Liver (tissue), 9 donors: ENCODE data around the gene F13B. TPM values are rescaled to one million over a fixed set of nuclear protein-coding genes. Genes with fewer than 3 reads are reported as not detected.

ENCODE experiments used
- DNase-seq: peaks from one replicate; pipeline ENCODE4 v3.0.0-alpha.2; 2017; ENCODE audit warnings: low spot score
- H3K27ac ChIP-seq, 2 donors: one replicate each; pipeline ENCODE4 v1.7.0; 2013; ENCODE audit warnings: inconsistent platforms in 2 of 2, low read length in 2 of 2, control low read depth in 1 of 2, low read depth in 1 of 2, mild to moderate bottlenecking in 1 of 2
- H3K27me3 ChIP-seq, 4 donors: one replicate each; pipeline versions ENCODE4 v1.6.1 to v1.7.0; 2013; ENCODE audit warnings: low read length in 3 of 4, inconsistent platforms in 1 of 4, mild to moderate bottlenecking in 1 of 4, moderate library complexity in 1 of 4; ENCODE audit not compliant: control insufficient read depth in 4 of 4, insufficient read depth in 4 of 4
- H3K36me3 ChIP-seq, 4 donors: one replicate each; pipeline versions ENCODE4 v1.6.1 to v1.7.0; 2013; ENCODE audit warnings: low read length in 3 of 4, mild to moderate bottlenecking in 3 of 4, low read depth in 1 of 4, moderate library complexity in 1 of 4; ENCODE audit not compliant: control insufficient read depth in 4 of 4, insufficient read depth in 3 of 4
- H3K4me1 ChIP-seq, 4 donors: one replicate each; pipeline versions ENCODE4 v1.6.1 to v1.7.0; 2013; ENCODE audit warnings: low read length in 3 of 4, mild to moderate bottlenecking in 3 of 4, moderate library complexity in 1 of 4; ENCODE audit not compliant: control insufficient read depth in 4 of 4, insufficient read depth in 4 of 4
- H3K4me3 ChIP-seq, 3 donors: one replicate each; pipeline versions ENCODE4 v1.6.1 to v1.7.0; 2013; ENCODE audit warnings: low read length in 3 of 3, control low read depth in 1 of 3, low read depth in 1 of 3, mild to moderate bottlenecking in 1 of 3
- H3K9ac ChIP-seq, 2 donors: one replicate each; pipeline ENCODE4 v1.7.0; 2013; ENCODE audit warnings: low read length in 2 of 2, mild to moderate bottlenecking in 2 of 2, moderate library complexity in 2 of 2, control low read depth in 1 of 2, low read depth in 1 of 2
- H3K9me3 ChIP-seq, 4 donors: one replicate each; pipeline versions ENCODE4 v1.6.1 to v1.7.0; 2013; ENCODE audit warnings: low read length in 3 of 4; ENCODE audit not compliant: control insufficient read depth in 4 of 4
- ATF3 ChIP-seq: IDR thresholded peaks from 2 replicates; pipeline ENCODE4 v1.6.1; 2016; ENCODE audit warnings: antibody characterized with exemption
- CTCF ChIP-seq: fragments of 150-350 bp; IDR thresholded peaks from 2 replicates; pipeline ENCODE4 v1.5.1; 2017; ENCODE audit warnings: improper control_type of control experiment, low read depth, low read length; ENCODE audit not compliant: missing input control
- EGR1 ChIP-seq, 2 donors: IDR thresholded peaks; 2 replicates each; pipeline ENCODE4 v1.6.1; 2016 to 2018; ENCODE audit warnings: antibody characterized with exemption in 2 of 2, low read depth in 2 of 2
- FOXA1 ChIP-seq: IDR thresholded peaks from 2 replicates; pipeline ENCODE4 v1.6.1; 2016; ENCODE audit warnings: antibody characterized with exemption
- FOXA2 ChIP-seq: IDR thresholded peaks from 2 replicates; pipeline ENCODE4 v1.6.1; 2016; ENCODE audit warnings: antibody characterized with exemption
- GABPA ChIP-seq, 2 donors: IDR thresholded peaks in 1 of 2; conservative IDR thresholded peaks in 1 of 2; 2 replicates each; pipeline ENCODE4 v1.6.1; 2016; ENCODE audit warnings: antibody characterized with exemption in 2 of 2, mild to moderate bottlenecking in 1 of 2, moderate library complexity in 1 of 2
- HNF4A ChIP-seq, 2 donors: conservative IDR thresholded peaks; 2 replicates each; pipeline ENCODE4 v1.6.1; 2016; ENCODE audit warnings: antibody characterized with exemption in 2 of 2, mild to moderate bottlenecking in 2 of 2
- HNF4G ChIP-seq: IDR thresholded peaks from 2 replicates; pipeline ENCODE4 v1.6.1; 2016; ENCODE audit warnings: antibody characterized with exemption
- JUND ChIP-seq, 2 donors: IDR thresholded peaks; 2 replicates each; pipeline ENCODE4 v1.6.1; 2016; ENCODE audit warnings: antibody characterized with exemption in 2 of 2
- MAX ChIP-seq: IDR thresholded peaks from 2 replicates; pipeline ENCODE4 v1.6.1; 2016; ENCODE audit warnings: antibody characterized with exemption
- NR2F2 ChIP-seq: IDR thresholded peaks from 2 replicates; pipeline ENCODE4 v1.6.1; 2016; ENCODE audit warnings: antibody characterized with exemption
- RAD21 ChIP-seq, 2 donors: IDR thresholded peaks; 2 replicates each; pipeline ENCODE4 v1.6.1; 2016; ENCODE audit warnings: antibody characterized with exemption in 2 of 2, mild to moderate bottlenecking in 2 of 2
- REST ChIP-seq: IDR thresholded peaks from 2 replicates; pipeline ENCODE4 v1.6.1; 2016; ENCODE audit warnings: antibody characterized with exemption, mild to moderate bottlenecking
- RXRA ChIP-seq, 2 donors: IDR thresholded peaks; 2 replicates each; pipeline ENCODE4 v1.6.1; 2017 to 2018; ENCODE audit warnings: antibody characterized with exemption in 2 of 2, mild to moderate bottlenecking in 1 of 2
- SP1 ChIP-seq: IDR thresholded peaks from 2 replicates; pipeline ENCODE4 v1.6.1; 2018; ENCODE audit warnings: antibody characterized with exemption, mild to moderate bottlenecking
- TAF1 ChIP-seq: conservative IDR thresholded peaks from 2 replicates; pipeline ENCODE4 v1.6.1; 2016; ENCODE audit warnings: antibody characterized with exemption, mild to moderate bottlenecking
- YY1 ChIP-seq: IDR thresholded peaks from 2 replicates; pipeline ENCODE4 v1.6.1; 2016; ENCODE audit warnings: antibody characterized with exemption, mild to moderate bottlenecking
- ZBTB33 ChIP-seq: IDR thresholded peaks from 2 replicates; pipeline ENCODE4 v1.6.1; 2016; ENCODE audit warnings: antibody characterized with exemption
- WGBS: extraction: QIAGEN DNeasy Blood & Tissue Kit; methylation state at CpG from one replicate; pipeline ENCODE4 v1.1.7; 2013; 5-methylcytosine and 5-hydroxymethylcytosine counted together
- polyA plus RNA-seq, 2 donors: library from polyadenylated mRNA; stranded (reverse) in 1 of 2; unstranded in 1 of 2; fragments of 200-250 nt in 1 of 2; fragments of >200 nt in 1 of 2; fragmentation: Nextera tagmentation in 1 of 2; extraction: Ambion mirVana in 1 of 2; gene quantifications; one replicate each; pipeline versions ENCODE4 v1.2.1 to v1.2.3, GENCODE V29; 2013 to 2015
- total RNA-seq, 2 donors: library from RNA; depleted of rRNA; stranded (reverse); fragments of >200 nt; gene quantifications; one replicate each; pipeline ENCODE4 v1.2.3, GENCODE V29; 2014
- donor health status: healthy.
- donor health status: healthy.
- donor health status: healthy.
- donor health status: healthy.
- donor health status: healthy.

F13B gene
- total and polyA plus RNA-seq, 4 donors, result 42.3 to 194 (median 80.2) TPM

- H3K27me3 ChIP-seq, result no peaks in the 10 kb centered on the region
- H3K27ac ChIP-seq, result no peak overlapping the region
- H3K4me3 ChIP-seq, result no peak overlapping the region
- 94% methylated on average over 6 of the region's 6 CpGs for WGBS
- no peak for DNase-seq
- TF ChIP-seq HNF4G, result no peak
- TF ChIP-seq TAF1, result no peak
- no peak for TF ChIP-seq EGR1 (IDR thresholded peaks at IDR 0.05; ENCODE audit: low read depth in 2 of 2)
- no peak for TF ChIP-seq NR2F2
- TF ChIP-seq ATF3, result no peak
- no peak for TF ChIP-seq SP1
- TF ChIP-seq RAD21 (IDR thresholded peaks at IDR 0.05), result no peak
- TF ChIP-seq GABPA (IDR thresholded peaks at IDR 0.05 in 1 of 2, conservative IDR thresholded peaks at IDR 0.05 in 1 of 2), result no peak
- TF ChIP-seq RXRA (IDR thresholded peaks at IDR 0.05), result no peak
- no peak for TF ChIP-seq HNF4A (conservative IDR thresholded peaks at IDR 0.05)
- no peak for TF ChIP-seq MAX
- TF ChIP-seq JUND (IDR thresholded peaks at IDR 0.05), result no peak
- no peak for TF ChIP-seq YY1
- no peak for TF ChIP-seq FOXA1
- no peak for TF ChIP-seq ZBTB33
- TF ChIP-seq CTCF, result no peak
- no peak for TF ChIP-seq FOXA2
- no peak for TF ChIP-seq REST
- no peak overlapping the region for H3K9ac ChIP-seq
- peaks cover 3 to 15% (median 10%) of the 10 kb centered on the region in 4 donors for H3K36me3 ChIP-seq
- no peaks in the 10 kb centered on the region for H3K4me1 ChIP-seq
- no peaks in the 10 kb centered on the region for H3K9me3 ChIP-seq
These were observed 58.2 kb downstream of the F13B start for GRCh38 chr1:197008861-197009260.

- H3K27me3 ChIP-seq, result no peaks in the 10 kb centered on the region
- TF ChIP-seq SP1 (no peak), GABPA (IDR thresholded peaks at IDR 0.05 in 1 of 2, conservative IDR thresholded peaks at IDR 0.05 in 1 of 2) (no peak)
- no peak overlapping the region for H3K4me3 ChIP-seq
- H3K27ac ChIP-seq, result no peak overlapping the region
- peaks cover 2 to 17% (median 8%) of the 10 kb centered on the region in 4 donors for H3K36me3 ChIP-seq
- H3K9ac ChIP-seq, result no peak overlapping the region
- DNase-seq, result no peak
- H3K9me3 ChIP-seq, result no peaks in the 10 kb centered on the region
- H3K4me1 ChIP-seq, result no peaks in the 10 kb centered on the region
- WGBS, result 81% methylated on average over 2 of the region's 2 CpGs
These were observed 63.9 kb downstream of the F13B start for GRCh38 chr1:197003132-197003531.
